Parathyroid adenoma (tissue), 2 donors: ENCODE measurements around the gene AGPS.
"Not testable (repeated sequence)": the region's sequence is repeated elsewhere in the genome, so short reads cannot be mapped to it uniquely, and the experiment has no call there.

ENCODE experiments used
- H2AFZ ChIP-seq: fragments of 300-600 bp; sonication (generic); one replicate; pipeline ENCODE4 v1.7.0; 2017; ENCODE audit warnings: antibody characterized with exemption, mild to moderate bottlenecking
- H3K27ac ChIP-seq: fragments of 300-600 bp; sonication (generic); one replicate; pipeline ENCODE4 v1.7.0; 2017
- H3K27me3 ChIP-seq: fragments of 300-600 bp; sonication (generic); one replicate; pipeline ENCODE4 v1.7.0; 2017; ENCODE audit warnings: low read length; ENCODE audit not compliant: control insufficient read depth, insufficient read depth
- H3K36me3 ChIP-seq: fragments of 300-600 bp; sonication (generic); one replicate; pipeline ENCODE4 v1.7.0; 2017; ENCODE audit warnings: low read length; ENCODE audit not compliant: control insufficient read depth, insufficient read depth
- H3K4me1 ChIP-seq: fragments of 300-600 bp; sonication (generic); one replicate; pipeline ENCODE4 v1.7.0; 2017; ENCODE audit warnings: control low read depth
- H3K4me2 ChIP-seq: fragments of 300-600 bp; sonication (generic); one replicate; pipeline ENCODE4 v1.7.0; 2017; ENCODE audit warnings: low read length
- H3K4me3 ChIP-seq: fragments of 300-600 bp; sonication (generic); one replicate; pipeline ENCODE4 v1.7.0; 2017; ENCODE audit warnings: low read depth, low read length
- H3K79me2 ChIP-seq: fragments of 300-600 bp; sonication (generic); one replicate; pipeline ENCODE4 v1.7.0; 2017; ENCODE audit warnings: control low read depth
- H3K9ac ChIP-seq: fragments of 300-600 bp; sonication (generic); one replicate; pipeline ENCODE4 v1.7.0; 2017; ENCODE audit warnings: mild to moderate bottlenecking
- H3K9me3 ChIP-seq: fragments of 300-600 bp; sonication (generic); one replicate; pipeline ENCODE4 v1.7.0; 2017; ENCODE audit warnings: low read length; ENCODE audit not compliant: control insufficient read depth
- CTCF ChIP-seq: fragments of 300-600 bp; sonication (generic); IDR thresholded peaks from one replicate; pipeline ENCODE4 v1.7.0; 2017; ENCODE audit warnings: antibody characterized with exemption, mild to moderate bottlenecking
- donor health status: primary hyperparathyroidism.

The AGPS gene

GRCh38 chr2:177429688-177430325, 37.2 kb downstream of the AGPS start:
- Histone ChIP-seq H2AFZ (no peak overlapping the region), H3K9ac (no peak overlapping the region), H3K4me1 (no peaks in the 10 kb centered on the region), H3K27me3 (no peaks in the 10 kb centered on the region), H3K4me3 (no peak overlapping the region), H3K4me2 (no peak overlapping the region), H3K36me3 (no peaks in the 10 kb centered on the region), H3K9me3 (peaks cover 4% of the 10 kb centered on the region), H3K27ac (no peak overlapping the region), H3K79me2 (peaks cover 12% of the 10 kb centered on the region)
- TF ChIP-seq CTCF: no peak

- no peak overlapping the region for H3K4me2 ChIP-seq
- no peak overlapping the region for H3K9ac ChIP-seq
- H2AFZ ChIP-seq: no peak overlapping the region
- no peak for TF ChIP-seq CTCF
- H3K36me3 ChIP-seq: no peaks in the 10 kb centered on the region
- no peaks in the 10 kb centered on the region for H3K4me1 ChIP-seq
- H3K27ac ChIP-seq: no peak overlapping the region
- peaks cover 4% of the 10 kb centered on the region for H3K9me3 ChIP-seq
- peaks cover 9% of the 10 kb centered on the region for H3K79me2 ChIP-seq
- no peak overlapping the region for H3K4me3 ChIP-seq
- no peaks in the 10 kb centered on the region for H3K27me3 ChIP-seq
These were observed 37.8 kb downstream of the AGPS start for GRCh38 chr2:177430411-177430810.

- not testable (repeated sequence) for H3K27me3 ChIP-seq, H3K36me3 ChIP-seq, H3K4me1 ChIP-seq, H3K4me3 ChIP-seq, H3K9me3 ChIP-seq, H2AFZ ChIP-seq, H3K79me2 ChIP-seq, H3K9ac ChIP-seq, H3K4me2 ChIP-seq, H3K27ac ChIP-seq
These were observed 38.6 kb downstream of the AGPS start for GRCh38 chr2:177431111-177431725.

GRCh38 chr2:177432703-177433102, 40.1 kb downstream of the AGPS start:
- peaks cover 5% of the 10 kb centered on the region for H3K79me2 ChIP-seq
- H3K9ac ChIP-seq: no peak overlapping the region
- H3K4me3 ChIP-seq: no peak overlapping the region
- no peak overlapping the region for H3K27ac ChIP-seq
- no peaks in the 10 kb centered on the region for H3K27me3 ChIP-seq
- TF ChIP-seq CTCF: no peak
- no peak overlapping the region for H3K4me2 ChIP-seq
- no peaks in the 10 kb centered on the region for H3K36me3 ChIP-seq
- H3K4me1 ChIP-seq: no peaks in the 10 kb centered on the region
- H2AFZ ChIP-seq: no peak overlapping the region
- peaks cover 4% of the 10 kb centered on the region for H3K9me3 ChIP-seq

GRCh38 chr2:177433402-177433801, 40.8 kb downstream of the AGPS start:
- H3K27ac ChIP-seq: no peak overlapping the region
- H3K4me2 ChIP-seq: no peak overlapping the region
- H3K79me2 ChIP-seq: peaks cover 5% of the 10 kb centered on the region
- H3K36me3 ChIP-seq: no peaks in the 10 kb centered on the region
- no peak overlapping the region for H3K4me3 ChIP-seq
- TF ChIP-seq CTCF: no peak
- H3K9me3 ChIP-seq: peaks cover 4% of the 10 kb centered on the region
- no peak overlapping the region for H3K9ac ChIP-seq
- no peaks in the 10 kb centered on the region for H3K4me1 ChIP-seq
- no peak overlapping the region for H2AFZ ChIP-seq
- H3K27me3 ChIP-seq: no peaks in the 10 kb centered on the region
